Stimulated activated memory B cell treated with anti-CD40 and anti-IgM and Interleukin-4, amounts not matched to agents 10 μg/mL and 1 μg/mL and 100 μg/mL, for 72 hours (primary cell): ENCODE measurements around the gene MAS1L.

Experiments
- ATAC-seq: fragments of 150-1000 bp; cut with Tn5 transposase; 2 replicates; pipeline ENCODE4 v1.10.0; 2021
- H3K27ac Mint-ChIP-seq: one replicate; pipeline ENCODE4 v1.8.0; 2022; ENCODE audit warnings: mild to moderate bottlenecking, mixed read lengths
- H3K27me3 Mint-ChIP-seq: one replicate; pipeline ENCODE4 v1.8.0; 2022; ENCODE audit warnings: mixed read lengths
- H3K36me3 Mint-ChIP-seq: one replicate; pipeline ENCODE4 v1.8.0; 2022; ENCODE audit warnings: mixed read lengths
- H3K4me1 Mint-ChIP-seq: one replicate; pipeline ENCODE4 v1.8.0; 2022; ENCODE audit warnings: mixed read lengths
- H3K4me3 Mint-ChIP-seq: one replicate; pipeline ENCODE4 v1.8.0; 2022; ENCODE audit warnings: mild to moderate bottlenecking, moderate library complexity, mixed read lengths
- H3K9me3 Mint-ChIP-seq: one replicate; pipeline ENCODE4 v1.8.0; 2022; ENCODE audit warnings: mixed read lengths

The MAS1L gene

GRCh38 chr6:29501106-29501505 lies 13.3 kb upstream of the MAS1L start:
- H3K9me3 Mint-ChIP-seq: no peaks in the 10 kb centered on the region
- H3K27ac Mint-ChIP-seq: no peak overlapping the region
- H3K36me3 Mint-ChIP-seq: no peaks in the 10 kb centered on the region
- peaks cover 54% of the 10 kb centered on the region for H3K27me3 Mint-ChIP-seq
- ATAC-seq: no peak
- H3K4me3 Mint-ChIP-seq: no peak overlapping the region
- no peaks in the 10 kb centered on the region for H3K4me1 Mint-ChIP-seq

- no peak overlapping the region for H3K4me3 Mint-ChIP-seq
- no peaks in the 10 kb centered on the region for H3K9me3 Mint-ChIP-seq
- ATAC-seq: no peak
- H3K4me1 Mint-ChIP-seq: no peaks in the 10 kb centered on the region
- H3K36me3 Mint-ChIP-seq: no peaks in the 10 kb centered on the region
- peaks cover 53% of the 10 kb centered on the region for H3K27me3 Mint-ChIP-seq
- H3K27ac Mint-ChIP-seq: no peak overlapping the region
Observed at GRCh38 chr6:29500594-29500993, 12.8 kb upstream of the MAS1L start.

- Mint-ChIP-seq H3K4me1 (no peaks in the 10 kb centered on the region), H3K9me3 (no peaks in the 10 kb centered on the region), H3K4me3 (no peak overlapping the region), H3K27me3 (peaks cover 53% of the 10 kb centered on the region), H3K27ac (no peak overlapping the region), H3K36me3 (no peaks in the 10 kb centered on the region)
- ATAC-seq: no peak
Observed at GRCh38 chr6:29499704-29500103, 11.9 kb upstream of the MAS1L start.

GRCh38 chr6:29496961-29497360 lies 9.2 kb upstream of the MAS1L start:
- Mint-ChIP-seq H3K36me3 (no peaks in the 10 kb centered on the region), H3K27ac (no peak overlapping the region), H3K27me3 (peaks cover 40% of the 10 kb centered on the region), H3K9me3 (no peaks in the 10 kb centered on the region), H3K4me3 (no peak overlapping the region), H3K4me1 (no peaks in the 10 kb centered on the region)
- ATAC-seq: no peak

- no peaks in the 10 kb centered on the region for H3K36me3 Mint-ChIP-seq
- ATAC-seq: no peak
- peaks cover 29% of the 10 kb centered on the region for H3K27me3 Mint-ChIP-seq
- no peaks in the 10 kb centered on the region for H3K9me3 Mint-ChIP-seq
- H3K4me1 Mint-ChIP-seq: no peaks in the 10 kb centered on the region
- no peak overlapping the region for H3K4me3 Mint-ChIP-seq
- H3K27ac Mint-ChIP-seq: no peak overlapping the region
Observed at GRCh38 chr6:29495571-29495970, 7.8 kb upstream of the MAS1L start.

GRCh38 chr6:29494131-29494530 lies 6.4 kb upstream of the MAS1L start:
- Mint-ChIP-seq H3K4me3 (no peak overlapping the region), H3K4me1 (no peaks in the 10 kb centered on the region), H3K27me3 (peaks cover 17% of the 10 kb centered on the region), H3K36me3 (no peaks in the 10 kb centered on the region), H3K9me3 (no peaks in the 10 kb centered on the region), H3K27ac (no peak overlapping the region)
- no peak for ATAC-seq

GRCh38 chr6:29493261-29493660 lies 5.5 kb upstream of the MAS1L start:
- no peak overlapping the region for H3K4me3 Mint-ChIP-seq
- peaks cover 9% of the 10 kb centered on the region for H3K27me3 Mint-ChIP-seq
- ATAC-seq: no peak

GRCh38 chr6:29491574-29491973 lies 3.8 kb upstream of the MAS1L start:
- H3K27ac Mint-ChIP-seq: no peak overlapping the region
- H3K36me3 Mint-ChIP-seq: no peaks in the 10 kb centered on the region
- H3K4me1 Mint-ChIP-seq: no peaks in the 10 kb centered on the region
- no peaks in the 10 kb centered on the region for H3K9me3 Mint-ChIP-seq
- peaks cover 20% of the 10 kb centered on the region for H3K27me3 Mint-ChIP-seq
- ATAC-seq: no peak
- H3K4me3 Mint-ChIP-seq: no peak overlapping the region

More at GRCh38 chr6:29493261-29493660, 5.5 kb upstream of the MAS1L start:
- no peaks in the 10 kb centered on the region for H3K4me1 Mint-ChIP-seq
- H3K27ac Mint-ChIP-seq: no peak overlapping the region
- no peaks in the 10 kb centered on the region for H3K36me3 Mint-ChIP-seq
- no peaks in the 10 kb centered on the region for H3K9me3 Mint-ChIP-seq

GRCh38 chr6:29490552-29490951 lies 2.8 kb upstream of the MAS1L start:
- Mint-ChIP-seq H3K27ac (no peak overlapping the region), H3K9me3 (no peaks in the 10 kb centered on the region), H3K27me3 (peaks cover 30% of the 10 kb centered on the region), H3K4me3 (no peak overlapping the region), H3K36me3 (no peaks in the 10 kb centered on the region), H3K4me1 (no peaks in the 10 kb centered on the region)
- no peak for ATAC-seq

GRCh38 chr6:29490055-29490454 lies 2.3 kb upstream of the MAS1L start:
- H3K9me3 Mint-ChIP-seq: no peaks in the 10 kb centered on the region
- no peaks in the 10 kb centered on the region for H3K4me1 Mint-ChIP-seq
- H3K27ac Mint-ChIP-seq: no peak overlapping the region
- H3K27me3 Mint-ChIP-seq: peaks cover 26% of the 10 kb centered on the region
- ATAC-seq: no peak
- H3K36me3 Mint-ChIP-seq: no peaks in the 10 kb centered on the region
- no peak overlapping the region for H3K4me3 Mint-ChIP-seq

GRCh38 chr6:29489286-29489685 lies 1.5 kb upstream of the MAS1L start:
- no peaks in the 10 kb centered on the region for H3K4me1 Mint-ChIP-seq
- H3K9me3 Mint-ChIP-seq: no peaks in the 10 kb centered on the region
- peaks cover 24% of the 10 kb centered on the region for H3K27me3 Mint-ChIP-seq
- H3K36me3 Mint-ChIP-seq: no peaks in the 10 kb centered on the region
- H3K4me3 Mint-ChIP-seq: no peak overlapping the region
- H3K27ac Mint-ChIP-seq: no peak overlapping the region
- no peak for ATAC-seq

- Mint-ChIP-seq H3K4me3 (no peak overlapping the region), H3K4me1 (no peaks in the 10 kb centered on the region), H3K36me3 (no peaks in the 10 kb centered on the region), H3K27ac (no peak overlapping the region), H3K9me3 (no peaks in the 10 kb centered on the region), H3K27me3 (peaks cover 24% of the 10 kb centered on the region)
- no peak for ATAC-seq
Observed at GRCh38 chr6:29488874-29489273, 1.1 kb upstream of the MAS1L start.

GRCh38 chr6:29487131-29487530 lies 625 bp downstream of the MAS1L start:
- Mint-ChIP-seq H3K27ac (no peak overlapping the region), H3K9me3 (peaks cover 3% of the 10 kb centered on the region), H3K36me3 (no peaks in the 10 kb centered on the region), H3K4me3 (no peak overlapping the region), H3K4me1 (no peaks in the 10 kb centered on the region), H3K27me3 (peaks cover 31% of the 10 kb centered on the region)
- ATAC-seq: no peak

- peaks cover 3% of the 10 kb centered on the region for H3K9me3 Mint-ChIP-seq
- H3K4me3 Mint-ChIP-seq: no peak overlapping the region
- ATAC-seq: no peak
- H3K27me3 Mint-ChIP-seq: peaks cover 36% of the 10 kb centered on the region
- no peaks in the 10 kb centered on the region for H3K36me3 Mint-ChIP-seq
- H3K27ac Mint-ChIP-seq: no peak overlapping the region
- no peaks in the 10 kb centered on the region for H3K4me1 Mint-ChIP-seq
Observed at GRCh38 chr6:29486577-29486976, 1.2 kb downstream of the MAS1L start.

GRCh38 chr6:29483735-29484134 lies 4.0 kb downstream of the MAS1L start:
- Mint-ChIP-seq H3K4me1 (no peaks in the 10 kb centered on the region), H3K9me3 (peaks cover 6% of the 10 kb centered on the region), H3K4me3 (no peak overlapping the region), H3K27ac (no peak overlapping the region), H3K27me3 (peaks cover 36% of the 10 kb centered on the region), H3K36me3 (no peaks in the 10 kb centered on the region)
- no peak for ATAC-seq

- H3K4me1 Mint-ChIP-seq: no peaks in the 10 kb centered on the region
- peaks cover 36% of the 10 kb centered on the region for H3K27me3 Mint-ChIP-seq
Observed at GRCh38 chr6:29483186-29483585, 4.6 kb downstream of the MAS1L start.

GRCh38 chr6:29479560-29479959 lies 8.2 kb downstream of the MAS1L start:
- Mint-ChIP-seq H3K9me3 (peaks cover 6% of the 10 kb centered on the region), H3K36me3 (no peaks in the 10 kb centered on the region), H3K27ac (no peak overlapping the region), H3K4me1 (no peaks in the 10 kb centered on the region), H3K4me3 (no peak overlapping the region), H3K27me3 (peaks cover 13% of the 10 kb centered on the region)
- ATAC-seq: no peak

More at GRCh38 chr6:29483186-29483585, 4.6 kb downstream of the MAS1L start:
- H3K4me3 Mint-ChIP-seq: no peak overlapping the region
- H3K27ac Mint-ChIP-seq: no peak overlapping the region
- ATAC-seq: no peak
- H3K9me3 Mint-ChIP-seq: peaks cover 6% of the 10 kb centered on the region
- no peaks in the 10 kb centered on the region for H3K36me3 Mint-ChIP-seq
